Peyer's patch (tissue), 4 donors: ENCODE data around the gene KRTAP6-3. TPM values are rescaled to one million over a fixed set of nuclear protein-coding genes. Genes with fewer than 3 reads are reported as not detected.

ENCODE experiments used
- DNase-seq, 3 donors: peaks; one replicate each; pipeline ENCODE4 v3.0.0-alpha.2; 2017 to 2019
- H3K27ac ChIP-seq, 4 donors: fragments of 200-600 bp; sonication (generic); one replicate each; pipeline ENCODE4 v1.5.1; 2016 to 2019
- H3K27me3 ChIP-seq, 2 donors: fragments of 200-600 bp; sonication (generic); one replicate each; pipeline ENCODE4 v1.5.1; 2019
- H3K36me3 ChIP-seq, 3 donors: fragments of 200-600 bp; sonication (generic); one replicate each; pipeline ENCODE4 v1.5.1; 2016 to 2019
- H3K4me1 ChIP-seq, 4 donors: fragments of 200-600 bp; sonication (generic); one replicate each; pipeline ENCODE4 v1.5.1; 2016 to 2019
- H3K4me3 ChIP-seq, 4 donors: fragments of 200-600 bp; sonication (generic); 1 replicate in 3 of 4; 2 replicates in 1 of 4; pipeline ENCODE4 v1.5.1; 2016 to 2019; ENCODE audit warnings: mild to moderate bottlenecking in 1 of 4
- H3K9me3 ChIP-seq, 4 donors: fragments of 200-600 bp; sonication (generic); one replicate each; pipeline ENCODE4 v1.5.1; 2016 to 2019; ENCODE audit warnings: mild to moderate bottlenecking in 1 of 4
- POLR2A ChIP-seq, 2 donors: fragments of 450-650 bp; IDR thresholded peaks; one replicate each; pipeline ENCODE4 v1.5.1; 2017; ENCODE audit warnings: antibody characterized with exemption in 2 of 2, mild to moderate bottlenecking in 2 of 2, moderate library complexity in 2 of 2
- total RNA-seq, 4 donors: library from RNA; depleted of rRNA; stranded (reverse); fragments of >200 nt; gene quantifications; one replicate each; pipeline ENCODE4 v1.1.0, GENCODE V29; 2016
- TF ChIP-seq, protein P1 (sequence below), 6 experiments: fragments of 450-650 bp in 4 of 6; fragments of 200-600 bp in 2 of 6; sonication (generic) in 1 of 6; IDR thresholded peaks; one replicate each; pipeline ENCODE4 v1.5.1; 2017 to 2019; ENCODE audit warnings: antibody characterized with exemption in 6 of 6, mild to moderate bottlenecking in 3 of 6, moderate library complexity in 1 of 6

The KRTAP6-3 gene
- total RNA-seq, 4 donors from 2014 or later: not detected

DNA sequence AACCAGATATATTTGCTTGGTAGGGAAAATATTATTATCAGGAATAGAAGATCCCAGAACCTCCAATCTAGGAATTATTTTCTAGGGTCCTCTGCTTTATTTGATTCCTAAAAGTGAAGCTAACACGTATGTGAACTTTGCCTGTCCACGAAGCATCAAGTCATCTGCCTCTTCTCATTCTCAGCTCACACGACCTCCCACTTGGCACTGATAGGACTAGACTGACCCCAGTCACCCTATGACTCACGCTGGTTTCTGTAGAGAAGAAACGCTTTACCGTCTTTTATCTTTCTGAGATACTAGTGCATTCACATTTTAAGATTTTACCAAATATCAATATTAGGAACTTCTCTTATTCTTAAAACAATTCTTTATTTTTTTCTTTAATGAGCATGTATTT, 29.2 kb upstream of the KRTAP6-3 start:
- no peaks in the 10 kb centered on the region for H3K9me3 ChIP-seq
- no peak overlapping the region for H3K4me3 ChIP-seq
- H3K4me1 ChIP-seq: no peaks in the 10 kb centered on the region
- H3K27me3 ChIP-seq: no peaks in the 10 kb centered on the region
- no peak overlapping the region for H3K27ac ChIP-seq
- TF ChIP-seq, protein P1, sequence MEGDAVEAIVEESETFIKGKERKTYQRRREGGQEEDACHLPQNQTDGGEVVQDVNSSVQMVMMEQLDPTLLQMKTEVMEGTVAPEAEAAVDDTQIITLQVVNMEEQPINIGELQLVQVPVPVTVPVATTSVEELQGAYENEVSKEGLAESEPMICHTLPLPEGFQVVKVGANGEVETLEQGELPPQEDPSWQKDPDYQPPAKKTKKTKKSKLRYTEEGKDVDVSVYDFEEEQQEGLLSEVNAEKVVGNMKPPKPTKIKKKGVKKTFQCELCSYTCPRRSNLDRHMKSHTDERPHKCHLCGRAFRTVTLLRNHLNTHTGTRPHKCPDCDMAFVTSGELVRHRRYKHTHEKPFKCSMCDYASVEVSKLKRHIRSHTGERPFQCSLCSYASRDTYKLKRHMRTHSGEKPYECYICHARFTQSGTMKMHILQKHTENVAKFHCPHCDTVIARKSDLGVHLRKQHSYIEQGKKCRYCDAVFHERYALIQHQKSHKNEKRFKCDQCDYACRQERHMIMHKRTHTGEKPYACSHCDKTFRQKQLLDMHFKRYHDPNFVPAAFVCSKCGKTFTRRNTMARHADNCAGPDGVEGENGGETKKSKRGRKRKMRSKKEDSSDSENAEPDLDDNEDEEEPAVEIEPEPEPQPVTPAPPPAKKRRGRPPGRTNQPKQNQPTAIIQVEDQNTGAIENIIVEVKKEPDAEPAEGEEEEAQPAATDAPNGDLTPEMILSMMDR (IDR thresholded peaks at IDR 0.05): no peak
- TF ChIP-seq POLR2A (IDR thresholded peaks at IDR 0.05): no peak
- H3K36me3 ChIP-seq: no peaks in the 10 kb centered on the region
- DNase-seq: no peak

DNA sequence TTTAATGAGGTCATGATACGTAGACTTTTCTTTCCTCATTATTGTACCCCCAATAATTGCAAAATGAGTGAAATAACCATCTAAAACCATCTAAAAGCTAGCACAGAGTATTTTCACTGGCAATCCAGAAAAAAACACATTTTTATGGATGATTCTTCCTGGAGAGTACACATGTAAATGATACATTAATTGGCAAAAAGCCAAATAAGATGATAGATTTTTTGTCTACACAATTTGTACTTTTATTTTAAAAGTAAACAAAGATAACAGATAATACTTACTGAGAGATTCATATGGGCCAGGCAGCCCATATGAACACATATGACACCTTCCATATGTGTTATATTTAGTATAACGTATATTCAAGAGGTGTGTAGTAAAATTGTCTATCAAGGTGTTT, 28.6 kb upstream of the KRTAP6-3 start:
- no peak for DNase-seq
- Histone ChIP-seq H3K4me3 (no peak overlapping the region), H3K27ac (no peak overlapping the region), H3K36me3 (no peaks in the 10 kb centered on the region), H3K9me3 (no peaks in the 10 kb centered on the region), H3K27me3 (no peaks in the 10 kb centered on the region), H3K4me1 (no peaks in the 10 kb centered on the region)
- TF ChIP-seq, protein P1 (IDR thresholded peaks at IDR 0.05): no peak
- TF ChIP-seq POLR2A (IDR thresholded peaks at IDR 0.05): no peak

DNA sequence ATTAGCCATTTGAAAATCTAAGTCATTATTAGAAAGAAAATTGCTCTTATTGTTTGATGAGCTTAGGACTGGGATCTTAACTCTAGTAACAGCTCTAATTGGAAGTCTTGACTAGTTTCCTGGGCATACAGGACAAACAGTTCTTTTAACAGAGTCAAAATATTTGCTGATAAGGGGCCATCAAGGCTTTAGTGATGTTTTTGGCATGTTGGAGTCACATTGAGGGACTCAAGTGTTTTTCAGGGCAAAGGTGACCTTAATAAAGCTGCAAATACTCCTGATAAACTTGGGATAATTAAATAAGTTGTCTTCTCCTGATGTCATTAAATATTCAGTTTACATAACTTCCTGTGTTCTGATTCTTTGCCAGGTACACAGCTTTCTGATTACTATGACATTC, 24.6 kb upstream of the KRTAP6-3 start:
- H3K4me3 ChIP-seq: no peak overlapping the region
- no peaks in the 10 kb centered on the region for H3K27me3 ChIP-seq
- DNase-seq: no peak
- H3K9me3 ChIP-seq: no peaks in the 10 kb centered on the region
- no peaks in the 10 kb centered on the region for H3K4me1 ChIP-seq
- no peaks in the 10 kb centered on the region for H3K36me3 ChIP-seq
- no peak for TF ChIP-seq POLR2A (IDR thresholded peaks at IDR 0.05)
- TF ChIP-seq, protein P1 (IDR thresholded peaks at IDR 0.05): no peak
- H3K27ac ChIP-seq: no peak overlapping the region

DNA sequence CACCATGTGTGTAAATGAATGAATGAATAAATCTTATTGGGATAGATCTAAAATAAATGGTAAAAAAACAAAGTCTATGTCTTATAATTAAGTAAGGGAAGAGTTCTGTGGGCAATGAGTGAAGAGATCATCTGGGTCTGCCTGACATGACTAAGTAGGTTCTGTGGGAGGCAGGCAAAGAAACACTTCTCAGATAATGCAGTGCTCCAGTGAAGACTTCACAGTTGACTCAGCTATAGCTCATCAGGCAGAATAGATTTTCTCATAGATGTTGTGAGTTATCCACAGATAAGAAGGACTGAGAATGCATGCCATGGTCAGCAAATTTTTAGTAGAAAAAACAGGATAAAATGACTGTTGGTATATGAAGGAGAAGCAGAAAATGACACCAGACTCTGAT, 14.5 kb upstream of the KRTAP6-3 start:
- no peak for DNase-seq
- no peak overlapping the region for H3K4me3 ChIP-seq
- H3K9me3 ChIP-seq: no peaks in the 10 kb centered on the region
- no peak overlapping the region for H3K27ac ChIP-seq
- TF ChIP-seq, protein P1 (IDR thresholded peaks at IDR 0.05): no peak
- TF ChIP-seq POLR2A (IDR thresholded peaks at IDR 0.05): no peak
- no peaks in the 10 kb centered on the region for H3K27me3 ChIP-seq
- no peaks in the 10 kb centered on the region for H3K36me3 ChIP-seq
- no peaks in the 10 kb centered on the region for H3K4me1 ChIP-seq

DNA sequence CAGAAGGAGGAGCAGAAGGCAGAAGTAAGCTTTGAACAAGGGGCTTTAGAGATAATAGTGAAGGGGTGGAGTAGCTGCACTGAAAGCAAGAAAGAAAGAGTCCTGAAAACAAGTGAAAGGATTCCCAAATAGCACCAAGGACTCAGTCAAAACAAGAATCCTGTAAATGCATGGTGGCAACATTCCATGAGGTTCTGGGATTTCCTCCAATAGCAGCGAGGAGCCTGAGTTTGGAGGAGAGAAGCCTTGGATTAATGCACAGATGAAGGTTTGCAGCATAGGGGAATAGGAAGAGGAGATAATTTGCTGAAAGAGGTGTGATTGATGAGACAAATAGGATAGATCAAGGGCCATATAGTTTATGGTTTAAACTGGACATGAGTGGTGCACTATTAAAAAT, 12.9 kb upstream of the KRTAP6-3 start:
- H3K4me3 ChIP-seq: no peak overlapping the region
- H3K36me3 ChIP-seq: no peaks in the 10 kb centered on the region
- H3K9me3 ChIP-seq: no peaks in the 10 kb centered on the region
- H3K27me3 ChIP-seq: no peaks in the 10 kb centered on the region
- no peak for TF ChIP-seq POLR2A (IDR thresholded peaks at IDR 0.05)
- TF ChIP-seq, protein P1 (IDR thresholded peaks at IDR 0.05): no peak
- no peaks in the 10 kb centered on the region for H3K4me1 ChIP-seq
- DNase-seq: no peak
- no peak overlapping the region for H3K27ac ChIP-seq

DNA sequence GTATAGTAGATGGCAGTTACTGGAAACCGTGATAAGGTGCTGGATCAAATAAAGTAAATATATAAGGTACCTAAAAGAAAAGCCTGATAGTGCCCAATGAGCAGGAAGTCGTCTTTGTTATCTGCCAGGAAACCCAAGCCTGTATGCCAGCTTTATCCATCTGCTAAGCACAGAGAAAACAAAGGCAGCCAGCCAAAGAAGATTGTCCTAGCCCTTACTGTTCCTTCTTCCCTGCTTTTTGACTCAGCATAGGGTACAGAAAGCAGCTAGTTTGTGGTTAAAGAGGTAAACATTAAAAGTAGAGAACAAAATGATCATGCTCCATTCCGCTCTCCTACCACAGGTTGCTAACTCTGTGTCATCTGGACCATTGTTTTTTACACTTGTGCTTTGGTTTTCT, 12.1 kb upstream of the KRTAP6-3 start:
- Histone ChIP-seq H3K36me3 (no peaks in the 10 kb centered on the region), H3K9me3 (no peaks in the 10 kb centered on the region), H3K27ac (no peak overlapping the region), H3K4me1 (no peaks in the 10 kb centered on the region), H3K4me3 (no peak overlapping the region), H3K27me3 (no peaks in the 10 kb centered on the region)
- TF ChIP-seq, protein P1 (IDR thresholded peaks at IDR 0.05): no peak
- TF ChIP-seq POLR2A (IDR thresholded peaks at IDR 0.05): no peak
- no peak for DNase-seq
